Retinal pigment epithelial cell (primary cell): ENCODE data around the gene MOCS3.

Source experiments
- DNase-seq: peaks from one replicate; pipeline ENCODE4 v3.0.0-alpha.2; 2010; ENCODE audit warnings: low read depth
- H3K4me3 ChIP-seq: 2 replicates; pipeline ENCODE4 v1.5.1; 2011; ENCODE audit warnings: mild to moderate bottlenecking, low read length, control low read depth, moderate library complexity
- CTCF ChIP-seq: conservative IDR thresholded peaks from 2 replicates; pipeline ENCODE4 v1.5.1; 2011; ENCODE audit warnings: low read depth, low read length, control low read depth, inconsistent platforms

Gene MOCS3

GRCh38 chr20:50995506-50995905 lies 36.9 kb downstream of the MOCS3 start:
- no peak for DNase-seq
- H3K4me3 ChIP-seq, result no peak overlapping the region
- TF ChIP-seq CTCF, result no peak

- DNase-seq, result peak; percentile 62
- H3K4me3 ChIP-seq, result no peak overlapping the region
- no peak for TF ChIP-seq CTCF
Measured at GRCh38 chr20:50996901-50997865, 38.6 kb downstream of the MOCS3 start.

- no peak for TF ChIP-seq CTCF
- DNase-seq, result no peak
- H3K4me3 ChIP-seq, result no peak overlapping the region
Measured at GRCh38 chr20:50999355-50999754, 40.7 kb downstream of the MOCS3 start.

- peak; percentile 87 for DNase-seq
- TF ChIP-seq CTCF, result no peak
- no peak overlapping the region for H3K4me3 ChIP-seq
Measured at GRCh38 chr20:51001430-51002265, 43.0 kb downstream of the MOCS3 start.

GRCh38 chr20:51002633-51003032 lies 44.0 kb downstream of the MOCS3 start:
- no peak overlapping the region for H3K4me3 ChIP-seq
- no peak for TF ChIP-seq CTCF
- no peak for DNase-seq

GRCh38 chr20:51003753-51004152 lies 45.1 kb downstream of the MOCS3 start:
- no peak overlapping the region for H3K4me3 ChIP-seq
- no peak for TF ChIP-seq CTCF
- DNase-seq, result no peak
